NOMO-1 treated with dmso at 0.1 percent for 144 hours (cell line): ENCODE results near the gene FOXQ1.
"Not testable (repeated sequence)": the region's sequence is repeated elsewhere in the genome, so short reads cannot be mapped to it uniquely, and the experiment has no call there.

Experiments
- DNase-seq: peaks from one replicate; lab custom pipeline; 2025; ENCODE audit not compliant: unreplicated experiment; lab: John Stamatoyannopoulos, UW

Gene FOXQ1

GRCh38 chr6:1321738-1322137 lies 9.8 kb downstream of the FOXQ1 start:
- peak; percentile 28 for DNase-seq

GRCh38 chr6:1322156-1322555 lies 10.3 kb downstream of the FOXQ1 start:
- DNase-seq = no peak

- DNase-seq = no peak
Observed at GRCh38 chr6:1322696-1323219, 10.9 kb downstream of the FOXQ1 start.

GRCh38 chr6:1324936-1325335 lies 13.0 kb downstream of the FOXQ1 start:
- DNase-seq = no peak

- peak; percentile 6 for DNase-seq
Observed at GRCh38 chr6:1325461-1326309, 13.8 kb downstream of the FOXQ1 start.

- peak; percentile 12 for DNase-seq
Observed at GRCh38 chr6:1326535-1327121, 14.7 kb downstream of the FOXQ1 start.

GRCh38 chr6:1327630-1328029 lies 15.7 kb downstream of the FOXQ1 start:
- DNase-seq = no peak

- DNase-seq = no peak
Observed at GRCh38 chr6:1328129-1328800, 16.4 kb downstream of the FOXQ1 start.

- no peak for DNase-seq
Observed at GRCh38 chr6:1329708-1330107, 17.8 kb downstream of the FOXQ1 start.

GRCh38 chr6:1334684-1335083 lies 22.8 kb downstream of the FOXQ1 start:
- no peak for DNase-seq

- DNase-seq = peak; percentile 93
Observed at GRCh38 chr6:1335367-1336037, 23.6 kb downstream of the FOXQ1 start.

- DNase-seq = no peak
Observed at GRCh38 chr6:1336246-1336843, 24.4 kb downstream of the FOXQ1 start.

GRCh38 chr6:1337791-1338190 lies 25.9 kb downstream of the FOXQ1 start:
- no peak for DNase-seq

- DNase-seq = no peak
Observed at GRCh38 chr6:1346101-1346500, 34.2 kb downstream of the FOXQ1 start.

GRCh38 chr6:1346558-1347091 lies 34.7 kb downstream of the FOXQ1 start:
- DNase-seq = no peak

- no peak for DNase-seq
Observed at GRCh38 chr6:1347161-1347560, 35.3 kb downstream of the FOXQ1 start.

- no peak for DNase-seq
Observed at GRCh38 chr6:1348675-1349074, 36.8 kb downstream of the FOXQ1 start.

GRCh38 chr6:1349655-1350054 lies 37.8 kb downstream of the FOXQ1 start:
- no peak for DNase-seq

- no peak for DNase-seq
Observed at GRCh38 chr6:1351381-1352008, 39.6 kb downstream of the FOXQ1 start.

- not testable (repeated sequence) for DNase-seq
Observed at GRCh38 chr6:1355068-1355467, 43.2 kb downstream of the FOXQ1 start.
